Endothelial cell of umbilical vein (primary cell): ENCODE measurements around the gene FOXM1. TPM values are rescaled to one million over a fixed set of nuclear protein-coding genes. Genes with fewer than 3 reads are reported as not detected.

ENCODE experiments used
- BruUV-seq: library from RNA; stranded (reverse); fragments of 400-500 nt; replicated peaks from 2 replicates; lab custom pipeline; 2021; lab: Mats Ljungman, UMichigan
- CTCF ChIA-PET: fragments of 300-600, 350-600 bp; sonication (Branson Sonifier 250); formaldehyde crosslinking; loops from one replicate; lab custom pipeline; 2021; ENCODE audit warnings: antibody characterized with exemption, inconsistent platforms; lab: Charles Lee
- POLR2A ChIA-PET: fragments of 300-600, 350-600 bp; sonication (Branson Sonifier 250); formaldehyde crosslinking; loops from one replicate; lab custom pipeline; 2021; ENCODE audit warnings: antibody characterized with exemption, inconsistent platforms; lab: Charles Lee
- DNase-seq: peaks from one replicate; pipeline ENCODE4 v3.0.0-alpha.2; 2011; ENCODE audit warnings: low read depth, low spot score
- FAIRE-seq: peaks from 2 replicates; lab custom pipeline; 2011; peaks lifted over from hg19 to GRCh38; lab: Jason Lieb, UNC
- H2AFZ ChIP-seq: 2 replicates; pipeline ENCODE4 v1.6.0; 2012; ENCODE audit warnings: low read depth, low read length, control low read depth, inconsistent platforms
- H3K27ac ChIP-seq: 2 replicates; pipeline ENCODE4 v1.5.1; 2011; ENCODE audit warnings: low read depth, mild to moderate bottlenecking, control low read depth, low read length, moderate library complexity; ENCODE audit not compliant: insufficient read depth
- H3K27me3 ChIP-seq, 2 experiments: 2 replicates each; pipeline versions ENCODE4 v1.6.0 to v1.6.1; 2011; ENCODE audit warnings: low read length in 2 of 2, mixed read lengths in 1 of 2; ENCODE audit not compliant: control insufficient read depth in 2 of 2, insufficient read depth in 2 of 2
- H3K36me3 ChIP-seq, 2 experiments: 2 replicates in 1 of 2; 3 replicates in 1 of 2; pipeline ENCODE4 v1.5.1; 2011; ENCODE audit warnings: low read length in 2 of 2, mild to moderate bottlenecking in 1 of 2, moderate library complexity in 1 of 2; ENCODE audit not compliant: control insufficient read depth in 2 of 2, insufficient read depth in 2 of 2; ENCODE audit errors: extremely low read depth in 1 of 2
- H3K4me1 ChIP-seq: 3 replicates; pipeline ENCODE4 v1.5.1; 2011; ENCODE audit warnings: mild to moderate bottlenecking, low read length; ENCODE audit not compliant: control insufficient read depth, insufficient read depth; ENCODE audit errors: extremely low read depth
- H3K4me2 ChIP-seq: 2 replicates; pipeline ENCODE4 v1.6.1; 2011; ENCODE audit warnings: low read length, control low read depth, mixed read lengths; ENCODE audit not compliant: insufficient read depth
- H3K4me3 ChIP-seq, 3 experiments: fragments of 200-600 bp in 1 of 3; sonication (generic), shearing (Covaris generic) in 1 of 3; replicated peaks in 1 of 3; 2 replicates each; pipeline ENCODE4 v1.5.1; 2011 to 2016; ENCODE audit warnings: control low read depth in 3 of 3, low read length in 3 of 3, mild to moderate bottlenecking in 2 of 3, inconsistent platforms in 1 of 3, low read depth in 1 of 3, moderate library complexity in 1 of 3; ENCODE audit not compliant: insufficient read depth in 1 of 3
- H3K79me2 ChIP-seq: 2 replicates; pipeline ENCODE4 v1.6.0; 2012; ENCODE audit warnings: low read length, inconsistent platforms; ENCODE audit not compliant: control insufficient read depth, insufficient read depth
- H3K9ac ChIP-seq: replicated peaks from 2 replicates; pipeline ENCODE3; 2011; ENCODE audit warnings: low read length, control low read depth; ENCODE audit not compliant: insufficient read depth; ENCODE audit errors: extremely low read depth
- H3K9me1 ChIP-seq: replicated peaks from 3 replicates; pipeline ENCODE4 v1.6.0; 2011; ENCODE audit warnings: mild to moderate bottlenecking, low read length; ENCODE audit not compliant: control insufficient read depth, insufficient read depth; ENCODE audit errors: extremely low read depth
- H3K9me3 ChIP-seq: replicated peaks from 2 replicates; pipeline ENCODE4 v1.5.1; 2012; ENCODE audit warnings: low read length, inconsistent platforms; ENCODE audit not compliant: control insufficient read depth, insufficient read depth
- H4K20me1 ChIP-seq: replicated peaks from 2 replicates; pipeline ENCODE3; 2011; ENCODE audit warnings: mild to moderate bottlenecking, low read length; ENCODE audit not compliant: control insufficient read depth, insufficient read depth; ENCODE audit errors: extremely low read depth
- CTCF ChIP-seq, 2 donors: IDR thresholded peaks; 1 replicate in 1 of 2; 2 replicates in 1 of 2; pipeline ENCODE4 v1.5.1; 2011; ENCODE audit warnings: low read length in 2 of 2, mild to moderate bottlenecking in 2 of 2, moderate library complexity in 2 of 2, control low read depth in 1 of 2, inconsistent platforms in 1 of 2, low read depth in 1 of 2; ENCODE audit not compliant: insufficient read depth in 1 of 2; ENCODE audit errors: extremely low read depth in 1 of 2
- EZH2 ChIP-seq: IDR thresholded peaks from 2 replicates; pipeline ENCODE4 v1.6.1; 2012; ENCODE audit warnings: borderline replicate concordance, low read depth, mild to moderate bottlenecking, moderate library complexity, low read length, inconsistent platforms; ENCODE audit not compliant: severe bottlenecking
- FOS ChIP-seq: IDR thresholded peaks from 2 replicates; pipeline ENCODE4 v1.6.1; 2011; ENCODE audit warnings: mild to moderate bottlenecking, low read length, moderate library complexity, borderline replicate concordance; ENCODE audit not compliant: insufficient read depth
- GATA2 ChIP-seq: IDR thresholded peaks from 2 replicates; pipeline ENCODE4 v1.7.0; 2011; ENCODE audit warnings: low read depth, mild to moderate bottlenecking, moderate library complexity, mixed read lengths, low read length; ENCODE audit not compliant: insufficient read length, insufficient read depth
- JUN ChIP-seq: IDR thresholded peaks from 2 replicates; pipeline ENCODE4 v1.6.1; 2011; ENCODE audit warnings: borderline replicate concordance, low read depth; ENCODE audit not compliant: insufficient read length, insufficient read depth
- MAX ChIP-seq: IDR thresholded peaks from 2 replicates; pipeline ENCODE4 v1.6.1; 2011; ENCODE audit not compliant: insufficient read depth, insufficient read length
- MYC ChIP-seq: IDR thresholded peaks from one replicate; pipeline ENCODE4 v1.6.1; 2011; ENCODE audit warnings: mild to moderate bottlenecking, low read depth, low read length
- POLR2A ChIP-seq: IDR thresholded peaks from 2 replicates; pipeline ENCODE4 v1.6.1; 2012; ENCODE audit warnings: low read depth, mild to moderate bottlenecking, control low read depth, low read length
- POLR2AphosphoS5 ChIP-seq: IDR thresholded peaks from 2 replicates; pipeline ENCODE4 v1.6.1; 2012; ENCODE audit warnings: low read depth, mild to moderate bottlenecking, control low read depth, low read length, moderate library complexity; ENCODE audit not compliant: insufficient read depth
- dilution Hi-C: fragments of 300-500 bp; cut with MboI; formaldehyde crosslinking; loops from one replicate; pipeline ENCODE4 v1.15.0; 2019; ENCODE audit warnings: low sequenced_read_pairs; ENCODE audit not compliant: extremely low pct_ligation_motif_present
- intact Hi-C: fragments of 100-400 bp; cut with micrococcal nuclease; formaldehyde crosslinking; loops from one replicate; pipeline ENCODE4 v1.10.0; 2022
- polyA plus RNA-seq, 4 experiments: library from polyadenylated mRNA; depleted of rRNA in 3 of 4; stranded (reverse) in 3 of 4; unstranded in 1 of 4; fragments of >200 nt; gene quantifications; 2 replicates each; pipeline versions ENCODE4 v1.2.1 to v1.2.3, GENCODE V29; 2011 to 2012; ENCODE audit warnings: missing spikeins in 1 of 4
- total RNA-seq: library from RNA; stranded (reverse); gene quantifications from 2 replicates; pipeline ENCODE4 v1.2.3, GENCODE V29; 2021

Gene FOXM1
- total and polyA plus RNA-seq, 2 donors (not counting 3 experiments of a cell fraction or from before 2014, with no cell fraction given): 43.5 to 136 TPM

DNA sequence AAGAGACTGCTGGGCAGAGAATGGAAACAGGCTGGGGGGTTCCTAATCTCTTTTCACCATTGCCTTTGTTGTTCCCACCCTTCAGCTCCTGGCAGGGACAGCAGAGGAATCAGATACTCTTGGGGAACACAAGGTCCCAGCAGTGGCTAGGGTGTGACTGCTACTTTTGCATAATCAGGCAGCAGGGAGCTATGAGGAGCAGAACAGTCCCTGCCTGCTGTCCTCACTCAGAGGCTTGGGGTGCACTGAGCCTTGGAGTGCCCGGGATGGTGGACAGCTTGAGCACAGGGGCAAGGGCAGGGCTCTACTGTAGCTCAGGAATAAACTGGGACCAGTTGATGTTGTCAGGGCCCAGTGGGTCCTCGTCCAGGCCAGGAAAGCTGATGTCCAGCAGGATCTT, 18.6 kb downstream of the FOXM1 start:
- TF ChIP-seq FOS: no peak
- TF ChIP-seq MYC: no peak
- no peak for TF ChIP-seq GATA2
- no peak for TF ChIP-seq CTCF (IDR thresholded peaks at IDR 0.05; ENCODE audit: extremely low read depth in 1 of 2, insufficient read depth in 1 of 2, low read depth in 1 of 2, low read length in 2 of 2)
- TF ChIP-seq EZH2: no peak
- no peak for TF ChIP-seq MAX
- no peak for TF ChIP-seq POLR2AphosphoS5
- no peak for TF ChIP-seq POLR2A
- TF ChIP-seq JUN: no peak
- POLR2A ChIA-PET: no interaction called here

More for the DNA sequence above, 18.6 kb downstream of the FOXM1 start:
- Histone ChIP-seq H3K27me3 (no peaks in the 10 kb centered on the region), H2AFZ (no peak overlapping the region), H3K4me1 (no peaks in the 10 kb centered on the region), H3K27ac (no peak overlapping the region), H3K4me2 (no peak overlapping the region), H3K36me3 (peaks cover 2 to 11% of the 10 kb centered on the region in 2 experiments), H3K4me3 (no peak overlapping the region), H3K9ac (no peak overlapping the region), H3K79me2 (no peaks in the 10 kb centered on the region), H3K9me3 (no peaks in the 10 kb centered on the region), H3K9me1 (no peaks in the 10 kb centered on the region), H4K20me1 (no peaks in the 10 kb centered on the region)
- intact Hi-C loops: no loop called here
- no peak for DNase-seq
- CTCF ChIA-PET: interaction anchor here (1.1 to 3.2 kb wide), 4 partner anchors 9 to 183 kb away, joined by 3 to 14 read pairs (median 6); no protein-coding TSS in a partner anchor
- no TSS peak for BruUV-seq
- dilution Hi-C loops: no loop called here
- no peak for FAIRE-seq
